NCI-H2171 treated with DMSO at 0.1 percent for 48 hours (cell line): ENCODE results near the gene ASCL5.

Experiments
- DNase-seq: peaks from one replicate; lab custom pipeline; 2025; lab: John Stamatoyannopoulos, UW

ASCL5 gene

GRCh38 chr1:201110616-201111015 lies 16.4 kb downstream of the ASCL5 start:
- no peak for DNase-seq

GRCh38 chr1:201110138-201110537 lies 16.8 kb downstream of the ASCL5 start:
- no peak for DNase-seq

DNA sequence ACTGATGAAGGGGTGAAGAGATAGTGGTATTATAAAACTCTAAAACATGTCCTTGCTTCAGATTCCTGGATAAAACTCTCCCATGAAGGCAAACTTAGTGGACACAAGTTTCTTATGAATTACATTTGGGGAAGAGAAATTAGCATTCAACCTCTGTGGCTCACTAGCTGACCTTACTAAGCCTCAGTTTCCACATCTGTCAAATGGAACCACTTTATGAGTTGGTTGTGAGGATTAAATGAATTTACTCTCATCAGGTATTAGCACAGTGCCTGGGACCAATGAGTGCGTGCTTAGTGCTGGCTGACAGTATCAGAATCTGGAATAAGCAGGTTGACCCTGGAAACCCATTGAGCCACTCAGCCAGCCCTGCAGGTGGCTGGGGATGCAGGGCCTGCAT lies 17.3 kb downstream of the ASCL5 start:
- DNase-seq: no peak

- DNase-seq: peak; percentile 10
These were observed 18.4 kb downstream of the ASCL5 start for GRCh38 chr1:201108614-201109013.

DNA sequence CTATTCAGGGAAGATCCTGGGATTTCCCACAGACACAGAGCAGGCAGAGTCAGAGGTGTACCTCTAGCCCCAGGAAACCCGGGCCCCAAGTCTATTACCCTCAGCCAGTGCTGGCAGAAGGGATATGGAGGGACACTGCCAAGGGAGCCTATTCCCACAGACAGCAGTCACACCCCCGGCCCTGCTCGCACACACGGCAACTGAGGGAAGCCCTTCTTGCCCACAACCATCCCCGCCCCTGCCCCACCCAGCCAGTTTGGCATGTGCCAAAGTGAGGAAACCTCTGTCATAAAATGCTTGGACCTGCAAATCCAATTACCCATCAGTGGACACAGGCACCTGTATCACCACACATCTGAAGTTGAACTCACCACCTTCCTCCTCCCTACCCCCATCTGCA lies 21.3 kb downstream of the ASCL5 start:
- no peak for DNase-seq

- DNase-seq: no peak
These were observed 22.8 kb downstream of the ASCL5 start for GRCh38 chr1:201104141-201104540.

DNA sequence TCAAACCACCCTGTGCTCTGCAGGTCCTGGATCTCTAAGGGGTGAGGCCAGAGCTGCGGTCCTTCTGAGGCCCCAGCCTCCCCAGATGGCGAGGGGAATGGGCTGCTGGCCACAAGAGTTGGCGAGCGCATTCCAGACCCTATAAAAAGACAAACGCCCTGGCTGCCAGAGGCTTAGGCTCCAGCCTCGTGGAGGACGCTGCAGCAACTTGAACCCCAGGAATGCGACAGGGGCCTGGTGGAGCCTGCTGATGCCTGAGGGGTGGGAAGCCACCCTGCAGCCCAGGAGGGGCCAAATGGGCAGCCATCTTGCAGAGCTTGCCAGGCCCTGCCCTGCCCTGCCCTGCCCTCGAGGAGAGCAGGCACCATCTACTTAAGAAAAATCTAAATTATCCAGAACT lies 23.3 kb downstream of the ASCL5 start:
- no peak for DNase-seq

GRCh38 chr1:201100169-201100930 lies 26.6 kb downstream of the ASCL5 start:
- no peak for DNase-seq

DNA sequence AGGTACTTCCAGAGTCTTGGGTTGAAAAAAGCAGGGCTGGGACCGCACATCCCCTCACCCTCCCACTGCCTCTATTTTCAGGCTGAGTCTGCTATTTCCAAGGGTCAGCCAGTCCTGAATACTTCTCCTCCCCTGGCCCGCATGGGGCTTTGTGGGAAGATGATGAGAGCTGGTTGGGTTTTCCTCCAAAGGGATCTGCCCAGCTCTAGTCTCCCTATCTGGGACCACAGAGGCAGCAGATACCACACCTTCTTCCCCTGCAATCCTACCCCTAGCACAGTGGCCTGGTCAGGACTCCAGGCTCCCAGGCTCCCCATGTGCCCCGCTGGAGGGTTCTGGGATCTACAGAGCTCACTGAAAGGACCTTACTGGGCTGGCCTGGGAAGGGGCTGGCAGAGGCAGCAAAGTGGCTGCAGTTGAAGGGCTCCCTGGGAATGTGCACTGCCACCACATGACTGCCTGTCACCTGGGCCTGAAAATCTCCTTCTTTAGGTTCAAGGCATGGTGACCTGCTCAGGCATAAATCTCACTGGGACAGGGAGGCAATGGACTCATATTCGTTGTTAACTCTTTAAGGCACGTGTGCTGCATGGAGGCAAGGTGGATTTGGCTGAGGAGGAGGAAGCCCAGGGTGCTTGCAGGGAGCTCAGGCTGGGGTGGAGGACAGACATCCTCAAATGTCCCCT lies 27.8 kb downstream of the ASCL5 start:
- no peak for DNase-seq

GRCh38 chr1:201096977-201097856 lies 29.8 kb downstream of the ASCL5 start:
- no peak for DNase-seq

- peak; percentile 17 for DNase-seq
These were observed 30.9 kb downstream of the ASCL5 start for GRCh38 chr1:201096041-201096461.

DNA sequence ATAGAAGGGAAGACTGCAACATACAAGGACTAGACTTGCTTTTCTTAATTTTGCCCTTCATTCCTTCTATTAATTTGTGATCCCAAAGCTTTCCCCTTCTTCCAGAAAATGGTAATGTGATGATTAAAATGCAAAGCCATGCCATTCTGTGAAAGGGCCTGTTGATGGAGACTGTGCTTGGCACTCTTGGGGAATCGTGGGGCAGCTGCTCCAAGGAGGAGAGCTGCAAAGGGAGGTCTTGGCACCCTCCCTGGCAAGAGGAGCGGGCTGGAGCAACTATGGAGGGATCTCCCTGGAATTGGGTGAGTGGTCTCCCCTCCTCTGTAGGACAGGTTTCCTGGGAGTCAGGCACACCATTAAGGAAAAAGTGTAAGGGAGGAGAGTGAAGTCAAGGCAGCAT lies 31.4 kb downstream of the ASCL5 start:
- DNase-seq: no peak

DNA sequence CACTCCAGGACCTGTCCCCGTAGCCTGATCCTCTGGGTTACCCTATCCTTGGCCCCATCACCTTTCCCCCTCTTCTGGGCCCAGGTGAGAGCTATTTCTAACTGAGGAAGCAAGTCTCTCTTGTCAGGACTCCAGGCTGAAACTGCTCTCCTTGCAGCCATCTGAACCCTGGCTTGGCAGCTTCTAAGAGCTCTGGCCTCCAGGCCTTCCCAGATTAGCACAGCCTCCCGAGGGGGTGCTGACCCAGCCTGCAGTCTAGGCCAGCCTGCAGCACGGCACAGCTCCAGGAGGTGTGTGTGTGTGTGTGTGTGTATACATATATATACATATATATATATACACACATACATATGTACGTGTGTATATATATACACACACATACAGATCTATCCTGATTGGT lies 32.2 kb downstream of the ASCL5 start:
- no peak for DNase-seq

- DNase-seq: no peak
These were observed 33.0 kb downstream of the ASCL5 start for GRCh38 chr1:201093962-201094361.

- no peak for DNase-seq
These were observed 33.4 kb downstream of the ASCL5 start for GRCh38 chr1:201093561-201093960.

DNA sequence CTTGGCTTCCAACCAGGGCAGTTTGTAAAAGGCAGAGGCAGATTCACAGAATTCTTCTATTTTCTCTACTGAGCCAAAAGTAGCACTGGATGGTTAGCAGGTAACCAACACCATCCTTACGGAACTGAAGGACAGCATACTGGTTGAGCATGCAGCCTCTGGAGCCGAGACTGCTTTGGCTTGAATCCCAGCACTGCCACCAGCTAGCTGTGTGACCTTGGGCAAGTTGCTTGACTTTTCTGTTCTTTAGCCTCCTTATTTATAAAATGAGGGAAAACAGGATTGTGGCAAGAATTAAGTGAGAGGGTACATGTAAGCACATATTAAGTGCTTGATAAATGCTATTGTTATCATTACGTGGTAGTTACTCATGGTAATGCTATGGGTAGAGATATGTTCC lies 34.2 kb downstream of the ASCL5 start:
- DNase-seq: no peak

DNA sequence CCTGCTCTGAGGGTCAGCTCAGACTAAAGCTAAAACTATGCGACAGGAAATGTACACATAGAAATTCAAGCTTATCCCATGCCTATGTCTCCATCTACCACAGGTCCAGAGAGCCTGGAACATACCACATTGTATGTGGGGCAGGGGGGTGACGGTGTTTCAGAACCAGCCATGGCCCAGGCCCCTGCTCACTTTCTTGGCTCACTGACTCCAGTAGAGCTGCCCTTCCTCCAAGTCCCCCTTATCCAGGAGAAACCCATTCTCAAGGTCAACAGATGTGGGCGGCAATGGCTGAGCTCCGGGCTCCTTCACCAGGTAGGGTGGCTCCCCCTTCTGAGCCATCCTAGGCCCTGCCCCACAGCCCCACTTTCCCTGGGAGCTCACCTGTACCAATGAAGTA lies 35.7 kb downstream of the ASCL5 start:
- DNase-seq: no peak

- no peak for DNase-seq
These were observed 36.4 kb downstream of the ASCL5 start for GRCh38 chr1:201090541-201090940.

- DNase-seq: peak; percentile 56
These were observed 37.4 kb downstream of the ASCL5 start for GRCh38 chr1:201089596-201089995.

DNA sequence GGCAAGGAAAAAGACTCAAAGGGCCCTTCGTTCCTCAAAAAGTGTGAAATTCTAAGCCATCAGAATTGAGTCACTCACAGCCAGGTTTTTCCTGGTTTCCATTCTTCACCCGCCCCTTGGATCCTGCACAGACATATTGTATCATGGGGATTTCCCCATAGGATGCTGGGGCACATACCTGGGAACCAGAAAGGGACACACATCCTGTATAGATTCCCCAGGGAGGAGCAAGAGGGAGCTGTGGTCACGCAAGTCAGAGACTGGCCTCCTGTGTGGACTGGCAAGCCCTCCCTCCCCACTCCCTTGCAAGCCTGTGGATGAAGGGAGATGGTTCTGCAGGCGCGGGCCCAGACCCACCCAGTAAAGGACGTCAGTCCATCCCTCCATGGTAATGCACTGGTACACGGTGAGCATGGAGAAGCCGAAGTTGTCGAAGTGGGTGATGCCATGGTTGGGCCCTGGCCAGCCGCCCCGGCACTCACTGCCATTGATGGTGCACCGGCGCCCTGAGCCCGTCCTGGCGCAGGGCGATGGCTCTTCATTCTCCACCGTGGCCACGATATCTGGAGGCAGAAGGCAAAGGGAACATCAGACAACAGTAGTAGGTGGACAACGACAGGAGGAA lies 38.0 kb downstream of the ASCL5 start:
- no peak for DNase-seq

- no peak for DNase-seq
These were observed 38.6 kb downstream of the ASCL5 start for GRCh38 chr1:201088395-201088794.
